Sigmoid colon (tissue), 7 donors: ENCODE results near the gene FAM3A. TPM values are rescaled to one million over a fixed set of nuclear protein-coding genes. Genes with fewer than 3 reads are reported as not detected.
A peak's percentile ranks its signal among the peaks of the same experiment; 100 is the strongest.

Source experiments
- DNase-seq: peaks from one replicate; pipeline ENCODE4 v3.0.0-alpha.2; 2019
- H3K27ac ChIP-seq, 4 donors: fragments of 200-600 bp; sonication (generic); one replicate each; pipeline ENCODE4 v1.5.1; 2016 to 2019; ENCODE audit warnings: mild to moderate bottlenecking in 1 of 4
- H3K27me3 ChIP-seq, 3 donors: fragments of 200-600 bp; sonication (generic); one replicate each; pipeline ENCODE4 v1.5.1; 2019; ENCODE audit warnings: mild to moderate bottlenecking in 1 of 3
- H3K36me3 ChIP-seq, 4 donors: fragments of 200-600 bp; sonication (generic); one replicate each; pipeline ENCODE4 v1.5.1; 2016 to 2019
- H3K4me1 ChIP-seq, 4 donors: fragments of 200-600 bp; sonication (generic); one replicate each; pipeline ENCODE4 v1.5.1; 2017 to 2019
- H3K4me3 ChIP-seq, 4 donors: fragments of 200-600 bp; sonication (generic); one replicate each; pipeline ENCODE4 v1.5.1; 2017 to 2019; ENCODE audit warnings: mild to moderate bottlenecking in 2 of 4, moderate library complexity in 1 of 4
- H3K9me3 ChIP-seq, 4 donors: fragments of 200-600 bp in 3 of 4; sonication (generic) in 3 of 4; one replicate each; pipeline versions ENCODE4 v1.5.1 to v1.6.1; 2013 to 2019
- EP300 ChIP-seq, 4 donors: sonication (generic); formaldehyde crosslinking; IDR thresholded peaks; one replicate each; pipeline ENCODE4 v1.6.1; 2017; ENCODE audit warnings: antibody characterized with exemption in 4 of 4
- POLR2A ChIP-seq, 2 donors: fragments of 450-650 bp; IDR thresholded peaks; one replicate each; pipeline ENCODE4 v1.6.1; 2016; ENCODE audit warnings: antibody characterized with exemption in 2 of 2, mild to moderate bottlenecking in 2 of 2, moderate library complexity in 2 of 2
- POLR2AphosphoS5 ChIP-seq, 4 donors: sonication (generic); formaldehyde crosslinking; IDR thresholded peaks; one replicate each; pipeline ENCODE4 v1.6.1; 2017; ENCODE audit warnings: antibody characterized with exemption in 4 of 4
- WGBS, 2 donors: extraction: QIAGEN DNeasy Blood & Tissue Kit; methylation state at CpG; one replicate each; pipeline ENCODE4 v1.1.7; 2013; 5-methylcytosine and 5-hydroxymethylcytosine counted together
- intact Hi-C: fragments of 100-400 bp; cut with DNase I; formaldehyde crosslinking; loops from one replicate; pipeline ENCODE4 v1.15.1; 2023
- polyA plus RNA-seq, 3 donors: library from polyadenylated mRNA; stranded (reverse); fragments of 200-250 nt; gene quantifications; one replicate each; pipeline ENCODE4 v1.2.3, GENCODE V29; 2013
- small RNA-seq, 3 donors: library from RNA; depleted of rRNA; stranded (forward); fragments of <200 nt; gene quantifications; one replicate each; pipeline ENCODE3, GENCODE V24; 2016
- total RNA-seq, 4 donors: library from RNA; depleted of rRNA; stranded (reverse); fragments of >200 nt; gene quantifications; one replicate each; pipeline ENCODE4 v1.1.0, GENCODE V29; 2016
- TF ChIP-seq, protein P1 (sequence below), 4 experiments: fragments of 450-650 bp in 3 of 4; fragments of 200-600 bp in 1 of 4; IDR thresholded peaks; one replicate each; pipeline ENCODE4 v1.5.1; 2016 to 2019; ENCODE audit warnings: antibody characterized with exemption in 4 of 4, mild to moderate bottlenecking in 3 of 4, moderate library complexity in 2 of 4
- donor health status: healthy with polysubstance abuse.
- donor health status: Bipolar disorder and iron deficiency.
- donor health status: healthy.

FAM3A gene
- total and polyA plus RNA-seq, 7 donors = 30.7 to 64.9 (median 49.0) TPM

DNA sequence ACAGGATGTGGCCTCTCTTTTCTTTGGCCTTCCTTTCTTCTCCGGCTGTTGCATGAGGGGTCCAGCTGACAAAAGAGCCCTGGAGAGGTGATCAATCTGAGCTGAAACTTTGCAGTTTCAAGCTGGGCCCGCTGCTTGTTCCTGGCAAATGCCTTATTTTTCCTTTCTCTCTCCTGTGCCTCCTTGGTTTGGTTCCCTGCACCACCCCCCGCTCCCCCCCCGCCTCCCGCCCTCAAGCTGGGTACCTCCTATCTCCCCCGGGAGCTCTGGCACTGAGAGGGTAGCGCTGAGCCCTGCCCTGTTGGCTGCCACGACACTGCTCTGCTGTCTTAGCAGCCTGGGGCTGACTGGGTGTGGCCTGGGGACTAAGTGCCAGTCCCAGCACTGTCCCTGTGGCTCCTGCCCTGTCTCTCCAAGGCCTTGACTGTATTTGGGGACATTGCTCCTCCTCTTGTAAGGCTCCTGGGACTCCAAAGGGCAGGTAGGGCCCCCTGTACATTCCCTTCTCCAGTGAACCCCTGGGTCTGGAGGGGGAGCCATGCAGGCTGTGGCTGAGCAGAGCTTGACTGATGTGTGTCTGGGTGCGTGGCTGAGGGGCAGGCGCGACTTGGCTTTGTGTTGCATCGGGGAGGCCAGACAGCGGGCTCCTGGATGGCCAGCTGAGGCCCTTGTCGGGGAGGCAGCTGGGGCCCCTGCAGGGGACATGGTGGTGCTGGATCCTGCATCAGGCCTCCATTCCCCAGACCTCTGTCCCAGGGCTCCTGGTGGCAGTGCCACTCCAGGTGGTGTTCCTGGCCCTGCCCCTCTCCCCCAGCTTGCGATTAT is 56.9 kb downstream of the FAM3A start:
- Histone ChIP-seq H3K9me3 (no peaks in the 10 kb centered on the region), H3K4me3 (peak overlapping the region; percentile 43 to 76 (median 63)), H3K4me1 (peaks cover 0 to 15% (median 11%) of the 10 kb centered on the region in 4 donors), H3K27me3 (no peaks in the 10 kb centered on the region), H3K36me3 (peaks cover 0 to 8% (median 0%) of the 10 kb centered on the region in 4 donors), H3K27ac (peak overlapping the region; percentile 66 to 76 (median 73))
- TF ChIP-seq POLR2AphosphoS5 (IDR thresholded peaks at IDR 0.05) (no peak), POLR2A (IDR thresholded peaks at IDR 0.05) (no peak), EP300 (IDR thresholded peaks at IDR 0.05) (no peak)
- WGBS, 2 donors = 28 to 35% methylated on average over 15 of the region's 15 CpGs
- intact Hi-C loops = loop anchor here (2.0 kb wide), 1 partner anchor 18 kb away; no protein-coding TSS in a partner anchor
- DNase-seq = no peak

- no peak for DNase-seq
- intact Hi-C loops = loop anchor here (2.0 kb wide), 1 partner anchor 18 kb away; no protein-coding TSS in a partner anchor
- H3K36me3 ChIP-seq = peaks cover 0 to 4% (median 0%) of the 10 kb centered on the region in 4 donors
- TF ChIP-seq POLR2A (IDR thresholded peaks at IDR 0.05) = no peak
- TF ChIP-seq POLR2AphosphoS5 (IDR thresholded peaks at IDR 0.05) = peak in 3 of 4 donors; percentile 26 to 45 (median 43)
- TF ChIP-seq, protein P1, sequence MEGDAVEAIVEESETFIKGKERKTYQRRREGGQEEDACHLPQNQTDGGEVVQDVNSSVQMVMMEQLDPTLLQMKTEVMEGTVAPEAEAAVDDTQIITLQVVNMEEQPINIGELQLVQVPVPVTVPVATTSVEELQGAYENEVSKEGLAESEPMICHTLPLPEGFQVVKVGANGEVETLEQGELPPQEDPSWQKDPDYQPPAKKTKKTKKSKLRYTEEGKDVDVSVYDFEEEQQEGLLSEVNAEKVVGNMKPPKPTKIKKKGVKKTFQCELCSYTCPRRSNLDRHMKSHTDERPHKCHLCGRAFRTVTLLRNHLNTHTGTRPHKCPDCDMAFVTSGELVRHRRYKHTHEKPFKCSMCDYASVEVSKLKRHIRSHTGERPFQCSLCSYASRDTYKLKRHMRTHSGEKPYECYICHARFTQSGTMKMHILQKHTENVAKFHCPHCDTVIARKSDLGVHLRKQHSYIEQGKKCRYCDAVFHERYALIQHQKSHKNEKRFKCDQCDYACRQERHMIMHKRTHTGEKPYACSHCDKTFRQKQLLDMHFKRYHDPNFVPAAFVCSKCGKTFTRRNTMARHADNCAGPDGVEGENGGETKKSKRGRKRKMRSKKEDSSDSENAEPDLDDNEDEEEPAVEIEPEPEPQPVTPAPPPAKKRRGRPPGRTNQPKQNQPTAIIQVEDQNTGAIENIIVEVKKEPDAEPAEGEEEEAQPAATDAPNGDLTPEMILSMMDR (IDR thresholded peaks at IDR 0.05) = no peak
- no peak for TF ChIP-seq EP300 (IDR thresholded peaks at IDR 0.05)
- peaks cover 0 to 15% (median 11%) of the 10 kb centered on the region in 4 donors for H3K4me1 ChIP-seq
- no peaks in the 10 kb centered on the region for H3K9me3 ChIP-seq
- H3K27me3 ChIP-seq = no peaks in the 10 kb centered on the region
- H3K27ac ChIP-seq = peak within 1 kb of the TSS; percentile 66 to 76 (median 73)
- peak within 1 kb of the TSS; percentile 43 to 76 (median 63) for H3K4me3 ChIP-seq
- WGBS, 2 donors = 0% methylated on average over 88 of the region's 88 CpGs
These were observed 57.7 kb downstream of the FAM3A start, which contains the start of gene PLXNA3 for GRCh38 chrX:154458116-154458953. Gene PLXNA3, plus strand, starts transcription at chrX:154458281. Its CDS starts 1,903 bp downstream, at chrX:154460184.

- no peaks in the 10 kb centered on the region for H3K9me3 ChIP-seq
- no peaks in the 10 kb centered on the region for H3K27me3 ChIP-seq
- H3K4me1 ChIP-seq = peaks cover 0 to 15% (median 11%) of the 10 kb centered on the region in 4 donors
- DNase-seq = no peak
- peak overlapping the region; percentile 26 to 76 (median 63) for H3K4me3 ChIP-seq
- TF ChIP-seq POLR2A (IDR thresholded peaks at IDR 0.05) (no peak), EP300 (IDR thresholded peaks at IDR 0.05) (no peak), POLR2AphosphoS5 (IDR thresholded peaks at IDR 0.05) (no peak)
- TF ChIP-seq, protein P1 (IDR thresholded peaks at IDR 0.05) = no peak
- peak overlapping the region in 3 of 4 donors; percentile 72 to 76 (median 74) for H3K27ac ChIP-seq
- intact Hi-C loops = loop anchor here (2.0 kb wide), 1 partner anchor 19 kb away; no protein-coding TSS in a partner anchor
- WGBS, 2 donors = 1 to 3% methylated on average over 65 of the region's 65 CpGs
- H3K36me3 ChIP-seq = peaks cover 0 to 4% (median 0%) of the 10 kb centered on the region in 4 donors
These were observed 58.4 kb downstream of the FAM3A start for GRCh38 chrX:154457491-154458115.

Small RNAs within 50 kb of the gene (small RNA-seq; reads per million reads assigned to genes)
- gene RN7SL697P = 0 reads per million in 3 donors

Other genes with a start within 250 kb of the FAM3A start
- gene TEX28, start 221.1 kb downstream of the FAM3A start, total RNA-seq = not detected
- gene TEX28, start 221.1 kb downstream of the FAM3A start, polyA plus RNA-seq = not detected
- under 1 TPM in 1 of 4 donors, not detected in 3; under 0.01 TPM for gene TKTL1, start 220.4 kb downstream of the FAM3A start, total RNA-seq
- gene TKTL1, start 220.4 kb downstream of the FAM3A start, polyA plus RNA-seq = under 1 TPM in 1 of 3 donors, not detected in 2; 0.31 TPM
- gene FLNA, start 141.6 kb downstream of the FAM3A start, total RNA-seq = 1,000 to 10,000 TPM; 2,494 to 9,435 (median 5,341) TPM
- 100 to 1,000 TPM in 1 of 3 donors, 10 to 100 TPM in 2; 27.0 to 442 (median 42.0) TPM for gene FLNA, start 141.6 kb downstream of the FAM3A start, polyA plus RNA-seq
- gene EMD, start 136.9 kb downstream of the FAM3A start, total RNA-seq = 10 to 100 TPM; 44.3 to 66.8 (median 48.6) TPM
- gene EMD, start 136.9 kb downstream of the FAM3A start, polyA plus RNA-seq = 10 to 100 TPM; 40.7 to 87.9 (median 42.6) TPM
- 1,000 to 10,000 TPM; 3,138 to 8,651 (median 6,770) TPM for gene RPL10, start 117.9 kb downstream of the FAM3A start, total RNA-seq
- gene RPL10, start 117.9 kb downstream of the FAM3A start, polyA plus RNA-seq = 1,000 to 10,000 TPM; 4,760 to 8,094 (median 5,003) TPM
- 10 to 100 TPM; 10.9 to 21.8 (median 16.6) TPM for gene DNASE1L1, start 107.0 kb downstream of the FAM3A start, total RNA-seq
- 10 to 100 TPM; 15.5 to 25.7 (median 17.4) TPM for gene DNASE1L1, start 107.0 kb downstream of the FAM3A start, polyA plus RNA-seq
- 10 to 100 TPM; 35.7 to 58.2 (median 36.6) TPM for gene TAFAZZIN, start 104.7 kb downstream of the FAM3A start, total RNA-seq
- 10 to 100 TPM in 1 of 3 donors, 1 to 10 TPM in 2; 8.4 to 48.0 (median 9.2) TPM for gene TAFAZZIN, start 104.7 kb downstream of the FAM3A start, polyA plus RNA-seq
- gene ATP6AP1, start 87.6 kb downstream of the FAM3A start, total RNA-seq = 10 to 100 TPM; 16.5 to 54.6 (median 27.0) TPM
- gene ATP6AP1, start 87.6 kb downstream of the FAM3A start, polyA plus RNA-seq = 10 to 100 TPM; 18.6 to 87.7 (median 39.1) TPM
- gene GDI1, start 79.1 kb downstream of the FAM3A start, total RNA-seq = 100 to 1,000 TPM in 1 of 4 donors, 10 to 100 TPM in 3; 71.7 to 101 (median 86.1) TPM
- gene GDI1, start 79.1 kb downstream of the FAM3A start, polyA plus RNA-seq = 10 to 100 TPM; 50.9 to 75.4 (median 51.1) TPM
- gene FAM50A, start 72.1 kb downstream of the FAM3A start, total RNA-seq = 10 to 100 TPM; 40.5 to 78.1 (median 48.7) TPM
- gene FAM50A, start 72.1 kb downstream of the FAM3A start, polyA plus RNA-seq = 10 to 100 TPM; 61.9 to 85.1 (median 85.1) TPM
- gene PLXNA3, start 58.0 kb downstream of the FAM3A start, total RNA-seq = 10 to 100 TPM in 1 of 4 donors, 1 to 10 TPM in 3; 3.1 to 12.7 (median 5.9) TPM
- gene PLXNA3, start 58.0 kb downstream of the FAM3A start, polyA plus RNA-seq = 10 to 100 TPM in 1 of 3 donors, 1 to 10 TPM in 2; 4.2 to 22.9 (median 8.6) TPM
- 10 to 100 TPM; 15.5 to 32.7 (median 22.4) TPM for gene LAGE3, start 37.0 kb downstream of the FAM3A start, total RNA-seq
- gene LAGE3, start 37.0 kb downstream of the FAM3A start, polyA plus RNA-seq = 10 to 100 TPM; 12.7 to 25.4 (median 21.6) TPM
- gene UBL4A, start 29.6 kb downstream of the FAM3A start, total RNA-seq = 10 to 100 TPM; 31.6 to 51.0 (median 44.1) TPM
- 10 to 100 TPM; 36.5 to 44.4 (median 36.5) TPM for gene UBL4A, start 29.6 kb downstream of the FAM3A start, polyA plus RNA-seq
- 10 to 100 TPM; 17.5 to 28.8 (median 20.7) TPM for gene SLC10A3, start 25.6 kb downstream of the FAM3A start, total RNA-seq
- gene SLC10A3, start 25.6 kb downstream of the FAM3A start, polyA plus RNA-seq = 10 to 100 TPM; 12.9 to 22.6 (median 18.0) TPM
- 10 to 100 TPM; 15.0 to 32.1 (median 19.8) TPM for gene G6PD, start 30.6 kb upstream of the FAM3A start, total RNA-seq
- gene G6PD, start 30.6 kb upstream of the FAM3A start, polyA plus RNA-seq = 10 to 100 TPM in 2 of 3 donors, 1 to 10 TPM in 1; 9.0 to 34.6 (median 17.8) TPM
- gene IKBKG, start 31.4 kb upstream of the FAM3A start, total RNA-seq = 10 to 100 TPM in 3 of 4 donors, 1 to 10 TPM in 1; 9.2 to 27.4 (median 13.3) TPM
- 10 to 100 TPM; 13.2 to 28.9 (median 17.8) TPM for gene IKBKG, start 31.4 kb upstream of the FAM3A start, polyA plus RNA-seq
- gene CTAG1A, start 68.9 kb upstream of the FAM3A start, total RNA-seq = under 1 TPM in 1 of 4 donors, not detected in 3; 0.54 TPM
- gene CTAG1A, start 68.9 kb upstream of the FAM3A start, polyA plus RNA-seq = not detected
- gene CTAG1B, start 103.0 kb upstream of the FAM3A start, total RNA-seq = not detected
- gene CTAG1B, start 103.0 kb upstream of the FAM3A start, polyA plus RNA-seq = not detected
- not detected for gene CTAG2, start 137.3 kb upstream of the FAM3A start, total RNA-seq
- gene CTAG2, start 137.3 kb upstream of the FAM3A start, polyA plus RNA-seq = 1 to 10 TPM in 1 of 3 donors, not detected in 2; 3.0 TPM
- 1 to 10 TPM; 2.0 to 5.5 (median 4.1) TPM for gene GAB3, start 234.8 kb upstream of the FAM3A start, total RNA-seq
- 1 to 10 TPM in 1 of 3 donors, under 1 TPM in 2; 0.46 to 2.5 (median 0.60) TPM for gene GAB3, start 234.8 kb upstream of the FAM3A start, polyA plus RNA-seq
- gene DKC1, start 246.6 kb upstream of the FAM3A start, total RNA-seq = 10 to 100 TPM; 18.2 to 38.8 (median 19.2) TPM
- 10 to 100 TPM; 19.7 to 47.5 (median 24.0) TPM for gene DKC1, start 246.6 kb upstream of the FAM3A start, polyA plus RNA-seq